Right lobe of liver (tissue), 6 donors: Measurements from ENCODE around the gene PITPNB. TPM values are rescaled to one million over a fixed set of nuclear protein-coding genes. Genes with fewer than 3 reads are reported as not detected.

ENCODE experiments used
- ATAC-seq, 4 donors: fragments of 200-7000 bp; cut with Tn5 transposase; one replicate each; pipeline ENCODE4 v1.9.1; 2020; ENCODE audit warnings: mild to moderate bottlenecking in 4 of 4, moderate library complexity in 4 of 4
- DNase-seq, 3 donors: peaks; one replicate each; pipeline ENCODE4 v3.0.0-alpha.2; 2020
- H3K27ac ChIP-seq, 3 donors: fragments of 200-600 bp; one replicate each; pipeline ENCODE4 v1.8.0; 2022
- H3K27me3 ChIP-seq, 2 donors: fragments of 200-600 bp; one replicate each; pipeline ENCODE4 v1.8.0; 2022
- H3K36me3 ChIP-seq, 4 donors: fragments of 200-600 bp; sonication (generic) in 1 of 4; one replicate each; pipeline versions ENCODE4 v1.5.1 to v1.8.0; 2017 to 2022; ENCODE audit warnings: control low read depth in 1 of 4
- H3K4me1 ChIP-seq, 4 donors: fragments of 200-600 bp; sonication (generic) in 1 of 4; one replicate each; pipeline versions ENCODE4 v1.5.1 to v1.8.0; 2017 to 2022; ENCODE audit warnings: control low read depth in 1 of 4
- H3K4me3 ChIP-seq, 3 donors: fragments of 200-600 bp; one replicate each; pipeline ENCODE4 v1.8.0; 2022
- H3K9me3 ChIP-seq, 4 donors: fragments of 200-600 bp; sonication (generic) in 1 of 4; one replicate each; pipeline versions ENCODE4 v1.5.1 to v1.8.0; 2017 to 2022; ENCODE audit warnings: control low read depth in 1 of 4
- POLR2A ChIP-seq: fragments of 450-650 bp; IDR thresholded peaks from one replicate; pipeline ENCODE4 v1.6.1; 2017; ENCODE audit warnings: antibody characterized with exemption, mild to moderate bottlenecking
- WGBS: methylation state at CpG from one replicate; pipeline ENCODE4 v1.1.6; 2018; ENCODE audit warnings: low coverage, low lambda C conversion rate; ENCODE audit not compliant: insufficient coverage; ENCODE audit errors: missing lambda C conversion rate; 5-methylcytosine and 5-hydroxymethylcytosine counted together
- intact Hi-C, 2 donors: fragments of 100-400 bp; cut with DNase I; formaldehyde crosslinking; loops; one replicate each; pipeline versions ENCODE4 v1.11.2 to v1.14.1; 2022
- total RNA-seq, 6 experiments: library from RNA; depleted of rRNA in 2 of 6; stranded (reverse); fragments of >200 nt in 2 of 6; fragmentation: NEBNext Ultra II Directional in 3 of 6; extraction: Animal tissue kit (Norgen Biotek cat#: 25700) in 3 of 6; gene quantifications; one replicate each; pipeline versions ENCODE4 v1.1.0 to v1.2.4, GENCODE V29; 2016 to 2023
- TF ChIP-seq, protein P1 (sequence below), 4 donors: fragments of 200-600 bp in 3 of 4; fragments of 450-650 bp in 1 of 4; IDR thresholded peaks; one replicate each; pipeline versions ENCODE4 v1.5.1 to v1.8.0; 2016 to 2022; ENCODE audit warnings: antibody characterized with exemption in 4 of 4, mild to moderate bottlenecking in 2 of 4
- donor health status: DM: no; HTN: yes; CAD: no.
- donor health status: DM: no; HTN: no; CAD: no.
- donor health status: DM: no; HTN: no; CAD: no.
- donor health status: DM: no; HTN: yes; CAD: no.
- donor health status: DM: no; HTN: yes; CAD: no.

The PITPNB gene
- total RNA-seq, 6 experiments from 2014 or later = 28.7 to 60.6 (median 37.6) TPM

- H3K4me1 ChIP-seq = no peaks in the 10 kb centered on the region
- TF ChIP-seq, protein P1, sequence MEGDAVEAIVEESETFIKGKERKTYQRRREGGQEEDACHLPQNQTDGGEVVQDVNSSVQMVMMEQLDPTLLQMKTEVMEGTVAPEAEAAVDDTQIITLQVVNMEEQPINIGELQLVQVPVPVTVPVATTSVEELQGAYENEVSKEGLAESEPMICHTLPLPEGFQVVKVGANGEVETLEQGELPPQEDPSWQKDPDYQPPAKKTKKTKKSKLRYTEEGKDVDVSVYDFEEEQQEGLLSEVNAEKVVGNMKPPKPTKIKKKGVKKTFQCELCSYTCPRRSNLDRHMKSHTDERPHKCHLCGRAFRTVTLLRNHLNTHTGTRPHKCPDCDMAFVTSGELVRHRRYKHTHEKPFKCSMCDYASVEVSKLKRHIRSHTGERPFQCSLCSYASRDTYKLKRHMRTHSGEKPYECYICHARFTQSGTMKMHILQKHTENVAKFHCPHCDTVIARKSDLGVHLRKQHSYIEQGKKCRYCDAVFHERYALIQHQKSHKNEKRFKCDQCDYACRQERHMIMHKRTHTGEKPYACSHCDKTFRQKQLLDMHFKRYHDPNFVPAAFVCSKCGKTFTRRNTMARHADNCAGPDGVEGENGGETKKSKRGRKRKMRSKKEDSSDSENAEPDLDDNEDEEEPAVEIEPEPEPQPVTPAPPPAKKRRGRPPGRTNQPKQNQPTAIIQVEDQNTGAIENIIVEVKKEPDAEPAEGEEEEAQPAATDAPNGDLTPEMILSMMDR (IDR thresholded peaks at IDR 0.05) = no peak
- no peak for TF ChIP-seq POLR2A
- H3K27me3 ChIP-seq = no peaks in the 10 kb centered on the region
- intact Hi-C loops = no loop called here
- H3K4me3 ChIP-seq = no peak overlapping the region
- H3K36me3 ChIP-seq = no peaks in the 10 kb centered on the region
- WGBS = 78% methylated on average over 3 of the region's 3 CpGs
- ATAC-seq = no peak
- H3K27ac ChIP-seq = peak overlapping the region in 2 of 3 donors; percentile 88 to 95
- no peak for DNase-seq
- H3K9me3 ChIP-seq = no peaks in the 10 kb centered on the region
These were observed 11.4 kb upstream of the PITPNB start for GRCh38 chr22:27930331-27931060.

- no peaks in the 10 kb centered on the region for H3K4me1 ChIP-seq
- TF ChIP-seq, protein P1 (IDR thresholded peaks at IDR 0.05) = no peak
- no peak for TF ChIP-seq POLR2A
- WGBS = 93% methylated on average over 1 of the region's 1 CpG
- intact Hi-C loops = loop anchor here in 1 of 2 donors (10.0 kb wide), 1 partner anchor 77 kb away; no protein-coding TSS in a partner anchor
- no peaks in the 10 kb centered on the region for H3K9me3 ChIP-seq
- H3K4me3 ChIP-seq = no peak overlapping the region
- DNase-seq (no peak), ATAC-seq (no peak)
- no peaks in the 10 kb centered on the region for H3K27me3 ChIP-seq
- H3K36me3 ChIP-seq = peaks cover 0 to 8% (median 0%) of the 10 kb centered on the region in 4 donors
- no peak overlapping the region for H3K27ac ChIP-seq
These were observed 8.6 kb upstream of the PITPNB start for GRCh38 chr22:27927608-27928007.

GRCh38 chr22:27925331-27925730 is 6.3 kb upstream of the PITPNB start:
- H3K27ac ChIP-seq = no peak overlapping the region
- H3K4me3 ChIP-seq = no peak overlapping the region
- no peaks in the 10 kb centered on the region for H3K9me3 ChIP-seq
- no peaks in the 10 kb centered on the region for H3K27me3 ChIP-seq
- peaks cover 0 to 8% (median 0%) of the 10 kb centered on the region in 4 donors for H3K36me3 ChIP-seq
- no peak for TF ChIP-seq POLR2A
- TF ChIP-seq, protein P1 (IDR thresholded peaks at IDR 0.05) = no peak
- ATAC-seq (no peak), DNase-seq (no peak)
- 92% methylated on average over 1 of the region's 1 CpG for WGBS
- peaks cover 0 to 8% (median 0%) of the 10 kb centered on the region in 4 donors for H3K4me1 ChIP-seq
- intact Hi-C loops = loop anchor here in 1 of 2 donors (10.0 kb wide), 1 partner anchor 79 kb away; no protein-coding TSS in a partner anchor

DNA sequence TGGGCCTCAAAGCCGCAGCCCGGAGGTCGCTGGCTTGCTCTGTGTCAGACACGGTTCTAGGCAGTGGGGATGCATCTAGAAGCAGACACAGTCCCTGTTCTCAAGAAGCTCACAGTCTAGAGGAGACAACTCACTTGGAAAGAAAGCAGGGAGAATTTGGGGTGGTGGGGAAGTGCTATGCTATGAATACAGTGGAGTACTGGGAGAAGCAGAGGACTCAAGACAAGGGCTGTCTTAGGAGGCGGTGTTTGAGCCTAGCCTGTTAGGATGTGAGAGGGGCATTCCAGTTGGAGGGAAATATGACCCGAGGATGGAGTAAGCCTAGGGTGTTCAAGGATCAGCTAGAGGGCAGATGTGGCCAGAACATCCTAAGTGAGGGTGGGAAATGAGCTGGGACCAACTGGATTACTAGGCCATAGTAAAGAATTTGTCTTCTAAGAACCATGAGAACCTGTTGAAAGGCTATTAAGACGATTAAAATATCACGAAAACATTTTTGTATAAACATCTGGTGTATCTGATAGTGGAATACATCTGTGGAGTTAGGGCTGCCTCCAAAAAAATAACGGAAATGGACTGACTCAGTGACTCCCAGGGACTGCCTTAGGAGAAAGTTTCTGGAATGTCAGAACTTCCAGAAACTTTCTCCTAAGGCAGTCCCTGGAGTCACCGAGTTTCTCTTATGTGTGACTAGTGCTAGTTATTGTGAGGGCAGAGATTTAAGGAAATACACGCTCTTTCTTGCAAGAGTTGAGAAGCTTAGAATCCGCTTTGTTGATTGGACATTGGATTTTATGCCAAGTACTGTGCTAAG is 1.1 kb upstream of the PITPNB start:
- peak overlapping the region; percentile 96 to 99 (median 96) for H3K27ac ChIP-seq
- H3K27me3 ChIP-seq = no peaks in the 10 kb centered on the region
- no peak for DNase-seq
- TF ChIP-seq POLR2A = no peak
- TF ChIP-seq, protein P1 (IDR thresholded peaks at IDR 0.05) = peak in 3 of 4 donors; percentile 8 to 26 (median 22)
- intact Hi-C loops = loop anchor here in 1 of 2 donors (10.0 kb wide), 1 partner anchor 85 kb away; no protein-coding TSS in a partner anchor
- peak; percentile 15 to 58 (median 38) for ATAC-seq
- peaks cover 0 to 8% (median 0%) of the 10 kb centered on the region in 4 donors for H3K36me3 ChIP-seq
- H3K9me3 ChIP-seq = no peaks in the 10 kb centered on the region
- peak overlapping the region; percentile 46 to 92 (median 86) for H3K4me3 ChIP-seq
- peaks cover 0 to 36% (median 13%) of the 10 kb centered on the region in 4 donors for H3K4me1 ChIP-seq
- WGBS = 21% methylated on average over 12 of the region's 12 CpGs
